ENCODE data around the gene LTO1. TPM values are rescaled to one million over a fixed set of nuclear protein-coding genes. Genes with fewer than 3 reads are reported as not detected.

LTO1 gene
- total RNA-seq, 1 experiment from 2014 or later: 27.5 TPM

GRCh38 chr11:69637198-69637940 is 37.8 kb downstream of the LTO1 start (continued):
- TF ChIP-seq ATF1 (CRISPR knock-in tag; IDR thresholded peaks at IDR 0.05) (no peak), TEAD4 (CRISPR knock-in tag; IDR thresholded peaks at IDR 0.05) (0 out of 2 replicates have a peak, but pooled peaks have one; percentile 31), ZNF671 (CRISPR knock-in tag; IDR thresholded peaks at IDR 0.05) (no peak), NFYB (CRISPR knock-in tag; conservative IDR thresholded peaks at IDR 0.05; ENCODE audit: low read depth) (no peak), OVOL2 (CRISPR knock-in tag; IDR thresholded peaks at IDR 0.05; ENCODE audit: borderline replicate concordance) (no peak), ZNF532 (CRISPR knock-in tag; IDR thresholded peaks at IDR 0.05; ENCODE audit: borderline replicate concordance) (no peak), ZNF423 (CRISPR knock-in tag; IDR thresholded peaks at IDR 0.05) (no peak), ETV6 (CRISPR knock-in tag; IDR thresholded peaks at IDR 0.05) (no peak), CREB1 (CRISPR knock-in tag; IDR thresholded peaks at IDR 0.05) (no peak), USF2 (CRISPR knock-in tag; IDR thresholded peaks at IDR 0.05) (no peak), NR2C2 (CRISPR knock-in tag; IDR thresholded peaks at IDR 0.05) (no peak), RORB (CRISPR knock-in tag; IDR thresholded peaks at IDR 0.05) (no peak), TP53 (CRISPR knock-in tag; IDR thresholded peaks at IDR 0.05) (peak; percentile 42; the same call in 1 of the 2 replicates), ZBTB21 (CRISPR knock-in tag; IDR thresholded peaks at IDR 0.05; ENCODE audit: borderline replicate concordance) (no peak), JUN (CRISPR knock-in tag; IDR thresholded peaks at IDR 0.05) (no peak), PRRX2 (CRISPR knock-in tag; IDR thresholded peaks at IDR 0.05) (0 out of 2 replicates have a peak, but pooled peaks have one; percentile 43)
- TF ChIP-seq, protein P1, sequence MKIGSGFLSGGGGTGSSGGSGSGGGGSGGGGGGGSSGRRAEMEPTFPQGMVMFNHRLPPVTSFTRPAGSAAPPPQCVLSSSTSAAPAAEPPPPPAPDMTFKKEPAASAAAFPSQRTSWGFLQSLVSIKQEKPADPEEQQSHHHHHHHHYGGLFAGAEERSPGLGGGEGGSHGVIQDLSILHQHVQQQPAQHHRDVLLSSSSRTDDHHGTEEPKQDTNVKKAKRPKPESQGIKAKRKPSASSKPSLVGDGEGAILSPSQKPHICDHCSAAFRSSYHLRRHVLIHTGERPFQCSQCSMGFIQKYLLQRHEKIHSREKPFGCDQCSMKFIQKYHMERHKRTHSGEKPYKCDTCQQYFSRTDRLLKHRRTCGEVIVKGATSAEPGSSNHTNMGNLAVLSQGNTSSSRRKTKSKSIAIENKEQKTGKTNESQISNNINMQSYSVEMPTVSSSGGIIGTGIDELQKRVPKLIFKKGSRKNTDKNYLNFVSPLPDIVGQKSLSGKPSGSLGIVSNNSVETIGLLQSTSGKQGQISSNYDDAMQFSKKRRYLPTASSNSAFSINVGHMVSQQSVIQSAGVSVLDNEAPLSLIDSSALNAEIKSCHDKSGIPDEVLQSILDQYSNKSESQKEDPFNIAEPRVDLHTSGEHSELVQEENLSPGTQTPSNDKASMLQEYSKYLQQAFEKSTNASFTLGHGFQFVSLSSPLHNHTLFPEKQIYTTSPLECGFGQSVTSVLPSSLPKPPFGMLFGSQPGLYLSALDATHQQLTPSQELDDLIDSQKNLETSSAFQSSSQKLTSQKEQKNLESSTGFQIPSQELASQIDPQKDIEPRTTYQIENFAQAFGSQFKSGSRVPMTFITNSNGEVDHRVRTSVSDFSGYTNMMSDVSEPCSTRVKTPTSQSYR (CRISPR knock-in tag; IDR thresholded peaks at IDR 0.05): no peak
- TF ChIP-seq, protein P2, sequence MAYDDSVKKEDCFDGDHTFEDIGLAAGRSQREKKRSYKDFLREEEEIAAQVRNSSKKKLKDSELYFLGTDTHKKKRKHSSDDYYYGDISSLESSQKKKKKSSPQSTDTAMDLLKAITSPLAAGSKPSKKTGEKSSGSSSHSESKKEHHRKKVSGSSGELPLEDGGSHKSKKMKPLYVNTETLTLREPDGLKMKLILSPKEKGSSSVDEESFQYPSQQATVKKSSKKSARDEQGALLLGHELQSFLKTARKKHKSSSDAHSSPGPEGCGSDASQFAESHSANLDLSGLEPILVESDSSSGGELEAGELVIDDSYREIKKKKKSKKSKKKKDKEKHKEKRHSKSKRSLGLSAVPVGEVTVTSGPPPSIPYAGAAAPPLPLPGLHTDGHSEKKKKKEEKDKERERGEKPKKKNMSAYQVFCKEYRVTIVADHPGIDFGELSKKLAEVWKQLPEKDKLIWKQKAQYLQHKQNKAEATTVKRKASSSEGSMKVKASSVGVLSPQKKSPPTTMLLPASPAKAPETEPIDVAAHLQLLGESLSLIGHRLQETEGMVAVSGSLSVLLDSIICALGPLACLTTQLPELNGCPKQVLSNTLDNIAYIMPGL (CRISPR knock-in tag; IDR thresholded peaks at IDR 0.05): no peak
- TF ChIP-seq, protein P3, sequence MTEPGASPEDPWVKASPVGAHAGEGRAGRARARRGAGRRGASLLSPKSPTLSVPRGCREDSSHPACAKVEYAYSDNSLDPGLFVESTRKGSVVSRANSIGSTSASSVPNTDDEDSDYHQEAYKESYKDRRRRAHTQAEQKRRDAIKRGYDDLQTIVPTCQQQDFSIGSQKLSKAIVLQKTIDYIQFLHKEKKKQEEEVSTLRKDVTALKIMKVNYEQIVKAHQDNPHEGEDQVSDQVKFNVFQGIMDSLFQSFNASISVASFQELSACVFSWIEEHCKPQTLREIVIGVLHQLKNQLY (CRISPR knock-in tag; IDR thresholded peaks at IDR 0.05): no peak
- TF ChIP-seq, protein P4, sequence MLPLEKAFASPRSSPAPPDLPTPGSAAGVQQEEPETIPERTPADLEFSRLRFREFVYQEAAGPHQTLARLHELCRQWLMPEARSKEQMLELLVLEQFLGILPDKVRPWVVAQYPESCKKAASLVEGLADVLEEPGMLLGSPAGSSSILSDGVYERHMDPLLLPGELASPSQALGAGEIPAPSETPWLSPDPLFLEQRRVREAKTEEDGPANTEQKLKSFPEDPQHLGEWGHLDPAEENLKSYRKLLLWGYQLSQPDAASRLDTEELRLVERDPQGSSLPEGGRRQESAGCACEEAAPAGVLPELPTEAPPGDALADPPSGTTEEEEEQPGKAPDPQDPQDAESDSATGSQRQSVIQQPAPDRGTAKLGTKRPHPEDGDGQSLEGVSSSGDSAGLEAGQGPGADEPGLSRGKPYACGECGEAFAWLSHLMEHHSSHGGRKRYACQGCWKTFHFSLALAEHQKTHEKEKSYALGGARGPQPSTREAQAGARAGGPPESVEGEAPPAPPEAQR (CRISPR knock-in tag; IDR thresholded peaks at IDR 0.05): no peak
- TF ChIP-seq, protein P5, sequence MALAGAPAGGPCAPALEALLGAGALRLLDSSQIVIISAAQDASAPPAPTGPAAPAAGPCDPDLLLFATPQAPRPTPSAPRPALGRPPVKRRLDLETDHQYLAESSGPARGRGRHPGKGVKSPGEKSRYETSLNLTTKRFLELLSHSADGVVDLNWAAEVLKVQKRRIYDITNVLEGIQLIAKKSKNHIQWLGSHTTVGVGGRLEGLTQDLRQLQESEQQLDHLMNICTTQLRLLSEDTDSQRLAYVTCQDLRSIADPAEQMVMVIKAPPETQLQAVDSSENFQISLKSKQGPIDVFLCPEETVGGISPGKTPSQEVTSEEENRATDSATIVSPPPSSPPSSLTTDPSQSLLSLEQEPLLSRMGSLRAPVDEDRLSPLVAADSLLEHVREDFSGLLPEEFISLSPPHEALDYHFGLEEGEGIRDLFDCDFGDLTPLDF (CRISPR knock-in tag; IDR thresholded peaks at IDR 0.05): 0 out of 2 replicates have a peak, but pooled peaks have one; percentile 22
- TF ChIP-seq, protein P6, sequence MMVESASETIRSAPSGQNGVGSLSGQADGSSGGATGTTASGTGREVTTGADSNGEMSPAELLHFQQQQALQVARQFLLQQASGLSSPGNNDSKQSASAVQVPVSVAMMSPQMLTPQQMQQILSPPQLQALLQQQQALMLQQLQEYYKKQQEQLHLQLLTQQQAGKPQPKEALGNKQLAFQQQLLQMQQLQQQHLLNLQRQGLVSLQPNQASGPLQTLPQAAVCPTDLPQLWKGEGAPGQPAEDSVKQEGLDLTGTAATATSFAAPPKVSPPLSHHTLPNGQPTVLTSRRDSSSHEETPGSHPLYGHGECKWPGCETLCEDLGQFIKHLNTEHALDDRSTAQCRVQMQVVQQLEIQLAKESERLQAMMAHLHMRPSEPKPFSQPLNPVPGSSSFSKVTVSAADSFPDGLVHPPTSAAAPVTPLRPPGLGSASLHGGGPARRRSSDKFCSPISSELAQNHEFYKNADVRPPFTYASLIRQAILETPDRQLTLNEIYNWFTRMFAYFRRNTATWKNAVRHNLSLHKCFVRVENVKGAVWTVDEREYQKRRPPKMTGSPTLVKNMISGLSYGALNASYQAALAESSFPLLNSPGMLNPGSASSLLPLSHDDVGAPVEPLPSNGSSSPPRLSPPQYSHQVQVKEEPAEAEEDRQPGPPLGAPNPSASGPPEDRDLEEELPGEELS (CRISPR knock-in tag; IDR thresholded peaks at IDR 0.05): peak; percentile 64; the same call in 1 of the 2 replicates
